Esophagus muscularis mucosa (tissue), 3 donors: ENCODE measurements around the gene SNRNP35.
"Not testable (repeated sequence)": the region's sequence is repeated elsewhere in the genome, so short reads cannot be mapped to it uniquely, and the experiment has no call there.

ENCODE experiments used
- CTCF ChIP-seq, 3 experiments: fragments of 200-600 bp in 2 of 3; fragments of 450-650 bp in 1 of 3; sonication (generic) in 2 of 3; IDR thresholded peaks; one replicate each; pipeline ENCODE4 v1.5.1; 2017 to 2019; ENCODE audit warnings: antibody characterized with exemption in 3 of 3, mild to moderate bottlenecking in 2 of 3, moderate library complexity in 1 of 3
- POLR2A ChIP-seq: fragments of 450-650 bp; IDR thresholded peaks from one replicate; pipeline ENCODE4 v1.6.1; 2017; ENCODE audit warnings: antibody characterized with exemption, moderate library complexity, mild to moderate bottlenecking, low read depth

GRCh38 chr12:123408619-123409018 is 49.3 kb upstream of the SNRNP35 start:
- not testable (repeated sequence) for TF ChIP-seq POLR2A; CTCF (IDR thresholded peaks at IDR 0.05)
